Fibroblast of upper back skin (primary cell): ENCODE measurements around the gene SEMA3C.

Experiments used
- DNase-seq: peaks from one replicate; pipeline ENCODE4 v3.0.0-alpha.2; 2013

The SEMA3C gene

GRCh38 chr7:80847895-80848294, 71.0 kb downstream of the SEMA3C start:
- DNase-seq: no peak

- peak; percentile 69 for DNase-seq
These were observed 71.8 kb downstream of the SEMA3C start for GRCh38 chr7:80847027-80847426.

DNA sequence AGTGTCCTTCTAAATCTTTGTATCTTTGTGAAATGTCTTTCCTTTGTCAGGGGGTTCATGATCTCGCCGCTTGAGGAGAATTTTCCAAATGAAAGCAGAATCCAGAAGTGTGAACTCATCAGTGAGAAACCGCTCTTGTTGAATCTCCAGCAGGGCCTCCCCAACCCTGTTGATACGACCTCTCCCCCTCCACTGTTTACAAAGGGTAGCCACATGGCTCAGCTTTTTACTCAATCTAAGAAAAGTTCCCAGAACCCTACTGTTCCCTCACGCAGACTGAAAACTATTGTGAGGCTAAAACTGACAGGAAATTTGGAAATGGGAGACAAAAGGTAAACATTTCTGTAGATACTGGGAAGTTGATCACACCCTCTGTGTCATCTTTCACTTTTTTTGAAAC, 73.9 kb downstream of the SEMA3C start:
- DNase-seq: no peak

DNA sequence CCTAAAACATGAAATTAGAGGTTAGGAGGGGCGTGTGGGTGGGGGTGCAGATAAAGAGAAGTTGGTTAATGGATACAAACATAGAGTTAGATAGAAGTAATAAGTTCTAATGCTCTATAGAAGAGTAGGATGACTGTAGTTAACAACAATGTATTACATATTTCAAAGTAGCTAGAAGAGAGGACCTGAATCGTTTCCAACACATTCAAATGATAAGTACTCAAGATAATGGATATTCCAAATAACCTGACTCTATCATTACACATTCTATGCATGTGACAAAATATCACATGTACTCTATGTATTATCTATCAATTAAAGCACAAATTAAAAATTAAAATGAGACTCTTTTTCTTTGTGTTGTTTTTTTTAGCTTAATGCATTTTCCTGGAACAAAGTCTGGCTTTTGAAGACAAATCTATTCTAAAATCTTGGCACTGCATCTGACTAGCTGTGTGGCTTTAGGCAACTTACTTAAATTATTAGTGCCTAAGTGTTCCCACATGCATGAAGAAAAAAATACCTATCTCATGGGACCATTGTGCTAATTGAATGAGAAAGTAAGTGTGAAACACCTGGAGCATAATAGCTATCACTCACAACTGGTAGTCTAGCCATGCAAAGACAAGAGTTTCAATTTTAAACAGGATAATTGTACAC, 75.7 kb downstream of the SEMA3C start:
- peak; percentile 30 for DNase-seq

GRCh38 chr7:80842022-80842790, 76.6 kb downstream of the SEMA3C start:
- DNase-seq: no peak

- DNase-seq: peak; percentile 83
These were observed 77.4 kb downstream of the SEMA3C start for GRCh38 chr7:80841423-80841955.

- DNase-seq: no peak
These were observed 78.2 kb downstream of the SEMA3C start for GRCh38 chr7:80840681-80841080.

DNA sequence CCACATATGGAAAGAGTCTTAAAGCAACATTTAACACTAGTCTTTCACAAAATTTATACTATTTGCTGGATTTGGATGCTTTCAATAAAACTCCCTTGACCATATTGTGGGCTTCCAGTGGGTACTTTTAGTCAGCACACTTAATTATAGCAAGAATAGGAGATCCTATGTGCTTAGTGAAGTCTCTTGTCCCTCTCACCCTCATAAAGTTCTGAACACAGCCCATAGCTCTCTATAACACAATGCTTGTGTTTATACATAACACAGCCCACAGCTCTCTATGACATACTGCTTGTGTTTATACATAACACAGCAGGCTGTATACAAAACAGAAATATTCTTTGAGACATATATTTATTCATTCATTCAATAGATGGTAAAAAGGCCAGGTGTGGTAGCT, 79.0 kb downstream of the SEMA3C start:
- no peak for DNase-seq

- DNase-seq: no peak
These were observed 80.2 kb downstream of the SEMA3C start for GRCh38 chr7:80838643-80839042.

GRCh38 chr7:80837345-80837744, 81.5 kb downstream of the SEMA3C start:
- DNase-seq: no peak

DNA sequence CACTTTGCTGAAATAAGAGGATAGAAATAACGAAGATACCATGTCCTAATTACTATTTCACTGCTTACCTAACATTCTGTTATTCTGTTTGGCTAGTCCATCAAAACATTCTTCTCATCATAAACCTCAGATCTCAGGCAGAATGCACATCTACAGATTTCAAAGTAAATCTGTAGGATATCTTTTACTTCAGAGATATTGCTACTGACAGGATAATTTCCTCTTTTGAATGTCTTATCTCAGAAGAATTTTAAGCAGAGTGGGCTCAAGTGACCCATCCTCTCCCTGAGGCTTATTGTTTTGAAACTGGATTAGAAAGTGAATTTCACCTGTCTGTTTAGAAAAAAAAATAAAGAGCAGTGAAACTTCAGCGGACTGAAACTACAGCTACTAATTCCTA, 83.6 kb downstream of the SEMA3C start:
- DNase-seq: no peak

GRCh38 chr7:80833289-80834268, 85.3 kb downstream of the SEMA3C start:
- peak; percentile 58 for DNase-seq

- DNase-seq: no peak
These were observed 86.8 kb downstream of the SEMA3C start for GRCh38 chr7:80832006-80832405.

DNA sequence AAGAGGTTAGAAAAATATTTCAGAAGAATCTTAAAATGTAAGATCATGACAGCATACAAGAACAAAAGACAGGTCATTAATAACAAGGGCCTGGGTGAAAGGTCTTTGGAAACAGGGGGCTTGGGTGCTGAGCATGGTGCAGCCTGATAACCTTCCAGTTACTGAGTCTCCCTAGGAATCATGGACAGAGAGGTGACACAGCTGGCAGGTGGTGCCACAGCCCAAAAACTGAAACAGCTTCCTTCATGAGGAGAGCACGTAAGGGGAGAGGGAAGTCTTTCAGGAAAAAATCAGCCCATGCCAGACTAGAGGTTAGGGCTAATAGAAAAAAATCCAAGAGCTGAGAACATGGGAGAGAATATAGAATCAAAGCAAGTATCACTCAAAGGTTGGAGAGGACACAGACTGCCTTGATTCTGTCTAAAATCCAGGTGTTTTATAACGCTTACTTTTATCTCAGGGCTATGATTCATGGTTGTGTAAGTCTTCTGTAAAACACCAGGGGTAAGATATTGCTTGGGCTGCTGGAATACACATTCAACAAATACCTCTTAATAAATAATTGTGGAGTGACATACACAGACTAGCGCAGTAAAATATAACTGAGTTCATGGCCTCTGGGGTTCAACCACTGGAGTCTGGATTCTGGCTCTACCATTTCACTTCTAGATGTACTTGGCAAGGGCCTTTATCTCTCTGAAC, 88.1 kb downstream of the SEMA3C start:
- no peak for DNase-seq

- no peak for DNase-seq
These were observed 88.8 kb downstream of the SEMA3C start for GRCh38 chr7:80830010-80830409.

DNA sequence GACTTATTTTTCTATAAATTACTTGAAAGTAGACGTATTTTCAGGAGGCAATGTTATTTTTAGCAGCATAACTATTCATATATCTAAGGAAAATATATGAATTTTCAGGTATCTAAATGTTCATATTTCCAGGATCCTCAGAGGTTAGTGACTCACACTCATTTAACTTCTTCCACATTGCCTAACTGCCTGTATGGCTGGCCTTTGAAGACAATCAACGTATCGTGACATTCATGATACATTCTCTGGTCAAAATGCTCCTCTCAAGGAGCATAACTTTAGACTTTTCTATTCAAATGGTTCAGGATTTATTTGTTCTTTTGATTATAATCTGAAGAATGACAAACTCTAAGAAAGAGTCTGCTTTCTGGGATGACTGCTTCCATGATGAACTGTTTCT, 89.3 kb downstream of the SEMA3C start:
- peak; percentile 60 for DNase-seq

- DNase-seq: peak; percentile 51
These were observed 91.6 kb downstream of the SEMA3C start for GRCh38 chr7:80827239-80827633.

GRCh38 chr7:80826520-80827238, 92.2 kb downstream of the SEMA3C start:
- DNase-seq: peak; percentile 91

DNA sequence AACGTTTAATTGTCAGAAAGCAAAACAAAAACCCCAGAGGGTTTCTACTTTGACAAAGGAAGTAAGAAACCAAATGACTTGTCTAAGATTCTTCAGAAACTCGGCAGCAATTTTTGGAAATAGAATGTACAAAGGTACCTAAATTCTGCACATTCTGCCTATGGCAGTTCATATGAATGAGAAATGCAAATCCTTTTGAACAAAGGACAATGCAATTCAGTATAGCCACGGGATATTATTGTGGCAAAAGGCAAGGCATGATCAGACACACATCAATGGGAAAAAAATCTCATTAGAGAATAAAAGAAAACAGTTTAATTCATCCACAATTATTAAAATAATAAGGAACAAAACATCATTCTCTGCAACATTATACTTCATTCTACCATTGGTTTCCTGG, 93.4 kb downstream of the SEMA3C start:
- no peak for DNase-seq

- no peak for DNase-seq
These were observed 94.6 kb downstream of the SEMA3C start for GRCh38 chr7:80824253-80824652.

DNA sequence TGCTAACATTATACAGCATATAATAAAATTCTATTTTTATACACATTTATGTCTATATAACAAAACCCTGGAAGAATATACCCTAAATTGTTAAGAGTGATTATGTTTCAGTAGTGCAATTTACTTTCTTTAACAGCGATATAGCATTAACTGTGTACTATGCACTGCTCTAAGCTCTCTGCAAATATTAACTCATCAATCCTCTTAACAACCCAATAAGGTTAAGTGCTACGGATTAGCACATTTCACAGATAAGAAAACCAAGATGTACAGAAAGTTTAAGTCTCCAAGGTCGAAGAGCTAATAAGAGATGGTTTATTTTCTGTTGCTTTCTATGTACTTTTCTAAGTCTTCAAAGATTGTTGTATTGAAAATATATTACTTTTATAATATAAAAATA, 95.8 kb downstream of the SEMA3C start:
- no peak for DNase-seq
